ENCODE measurements around the gene TOGARAM1.

The TOGARAM1 gene

DNA sequence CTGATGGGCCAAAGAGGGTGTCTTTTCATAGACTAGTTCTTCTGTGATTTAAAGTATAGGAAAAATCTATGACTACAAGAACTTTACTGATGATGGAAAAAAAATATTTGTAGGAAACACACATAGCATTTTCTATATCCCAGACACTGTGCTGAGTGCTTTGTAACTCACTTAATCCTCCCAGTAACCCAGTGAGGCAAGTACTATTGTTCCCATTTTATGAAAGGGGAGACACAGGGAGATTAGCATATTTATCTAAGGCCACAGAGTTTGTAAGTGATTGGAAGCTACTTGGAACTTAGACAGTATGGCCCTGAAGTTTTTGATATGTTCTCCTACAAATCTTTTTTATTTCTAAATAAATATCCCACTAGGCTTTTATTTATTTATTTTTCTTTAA lies 141.8 kb downstream of the TOGARAM1 start:
- no peak for DNase-seq

DNA sequence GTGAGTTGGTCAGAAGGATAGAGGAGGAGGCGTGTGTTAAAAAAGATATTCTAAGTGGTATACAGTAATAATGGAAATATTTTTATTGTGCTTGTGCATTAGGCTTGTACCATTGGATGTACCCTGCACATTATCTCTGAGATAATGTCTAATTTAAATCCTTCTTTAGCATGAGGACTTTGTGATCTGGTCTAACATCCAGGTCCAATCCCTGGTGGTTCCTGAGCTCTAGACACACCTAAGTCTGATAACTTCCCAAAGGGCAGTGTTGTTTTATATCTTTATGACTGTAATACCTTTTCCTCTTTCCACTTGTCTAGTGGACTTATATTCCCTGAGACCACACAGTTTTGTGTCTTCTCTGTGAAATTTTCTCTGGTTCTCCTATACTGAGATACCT lies 142.6 kb downstream of the TOGARAM1 start:
- no peak for DNase-seq

DNA sequence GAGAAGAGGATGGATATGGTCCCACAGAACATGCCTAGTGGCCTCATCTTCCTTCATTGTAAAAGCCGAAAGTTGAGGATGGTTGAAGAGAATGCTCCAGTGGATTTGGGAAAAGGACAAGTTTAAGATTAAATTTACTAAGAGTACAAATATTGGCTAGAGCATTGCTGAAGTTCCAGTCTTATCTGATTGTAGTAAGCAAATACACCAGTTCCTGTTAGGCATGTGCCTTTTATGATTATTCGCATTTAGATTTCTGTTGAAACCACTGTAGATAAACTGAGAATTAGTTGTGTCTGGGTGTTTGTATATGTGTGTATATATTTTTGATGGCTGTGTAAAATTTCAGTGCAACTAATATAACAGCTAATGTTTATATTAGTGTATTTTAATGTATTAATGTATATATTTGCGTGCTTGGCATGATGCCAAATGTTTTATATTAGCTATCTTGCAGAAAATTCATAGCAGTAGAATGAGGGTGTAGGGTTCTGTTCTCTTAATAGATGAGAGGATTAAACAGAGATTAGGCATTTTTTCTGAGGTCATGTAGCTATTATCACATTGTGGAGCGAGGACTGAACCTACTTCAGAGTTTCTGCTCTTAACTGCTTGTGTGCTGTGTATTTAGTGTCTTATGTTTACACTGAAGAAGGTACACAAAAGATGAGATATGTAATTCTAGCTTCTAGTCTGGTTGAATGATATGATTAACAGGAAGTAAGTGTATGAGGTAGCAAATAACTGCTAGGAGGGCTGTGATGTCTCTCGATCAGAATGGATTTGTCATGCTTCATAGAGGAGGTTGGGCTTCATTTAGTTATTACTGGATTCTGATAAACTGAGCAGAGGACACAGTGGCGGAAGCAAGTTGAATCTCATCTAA lies 151.1 kb downstream of the TOGARAM1 start:
- no peak for DNase-seq

DNA sequence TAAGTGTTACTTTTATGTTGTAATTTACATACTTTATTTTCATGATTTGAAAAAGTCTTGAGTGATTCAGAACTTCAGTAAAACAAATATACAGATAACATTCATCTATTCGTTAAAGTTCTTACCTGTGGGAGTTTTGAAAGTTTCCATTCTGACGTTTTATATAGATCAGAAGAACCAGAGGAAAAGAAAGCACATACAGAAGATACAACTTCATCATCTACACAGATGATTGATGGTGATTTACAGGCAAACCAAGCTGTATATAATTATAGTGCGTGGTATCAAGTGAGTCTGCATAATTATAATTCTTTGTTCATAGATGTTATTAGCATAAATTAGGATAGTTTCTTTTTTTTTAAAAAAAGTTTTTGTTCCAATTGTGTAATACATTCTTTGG lies 152.3 kb downstream of the TOGARAM1 start:
- DNase-seq: no peak

DNA sequence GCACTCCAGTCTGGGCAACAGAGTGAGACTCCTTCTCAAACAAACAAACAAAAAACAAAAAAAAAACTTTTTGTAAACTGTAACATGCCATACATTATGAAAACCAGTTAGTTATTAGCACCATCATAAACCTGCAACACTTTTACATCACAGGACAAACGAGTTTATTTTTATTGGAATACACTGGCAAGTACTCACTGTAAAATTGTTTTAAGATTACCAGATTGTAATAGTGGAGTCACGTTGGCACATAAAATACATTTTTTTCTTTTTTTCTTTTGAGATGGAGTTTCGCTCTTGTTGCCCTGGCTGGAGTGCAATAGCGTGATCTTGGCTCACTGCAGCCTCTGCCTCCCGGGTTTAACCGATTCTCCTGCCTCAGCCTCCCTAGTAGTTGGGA lies 156.6 kb downstream of the TOGARAM1 start:
- DNase-seq: no peak

DNA sequence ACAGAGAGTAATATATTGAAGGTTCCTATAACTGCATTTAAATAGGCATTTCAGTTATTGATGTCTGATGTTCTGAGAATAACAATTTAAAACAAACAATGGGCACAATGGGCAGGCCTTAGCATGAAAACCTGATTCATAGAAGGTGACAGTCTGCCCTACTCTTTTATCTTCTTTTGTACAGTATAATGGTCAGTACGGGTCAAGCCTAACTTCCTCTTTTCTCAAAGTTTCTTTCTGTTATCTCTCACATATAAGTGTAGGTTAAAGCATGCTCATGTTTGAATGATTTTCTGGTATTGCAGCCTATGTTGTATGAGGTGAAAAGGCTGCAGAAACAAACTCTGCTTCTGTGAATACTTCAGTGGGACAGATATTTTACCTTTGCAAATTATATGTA lies 158.1 kb downstream of the TOGARAM1 start:
- DNase-seq: no peak

DNA sequence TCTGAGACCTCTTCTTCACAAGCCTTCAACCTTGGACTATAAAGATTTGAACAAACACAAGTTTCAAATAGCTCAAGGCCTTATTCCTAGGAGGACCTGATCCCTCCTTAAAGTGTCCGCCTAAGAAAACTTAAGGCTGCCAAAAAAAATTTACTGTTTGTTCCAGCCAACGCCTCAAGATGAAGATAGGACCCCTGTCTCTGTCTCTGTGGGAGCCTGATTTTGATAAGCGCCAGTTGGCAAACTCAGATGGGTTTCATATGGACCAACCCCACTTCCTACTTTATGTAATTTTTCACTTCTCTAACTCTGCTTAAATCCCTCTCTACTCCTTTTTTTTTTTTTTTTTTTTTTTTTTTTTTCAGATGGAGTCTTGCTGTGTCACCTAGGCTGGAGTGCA lies 161.3 kb downstream of the TOGARAM1 start:
- no peak for DNase-seq

All from DMS 273 treated with DMSO at 0.1 percent for 48 hours (cell line).